NK-92 (cell line): ENCODE results near the gene SNX2.
"Not testable (repeated sequence)": the region's sequence is repeated elsewhere in the genome, so short reads cannot be mapped to it uniquely, and the experiment has no call there.

Experiments used
- DNase-seq: peaks from one replicate; lab custom pipeline; 2025; ENCODE audit not compliant: unreplicated experiment; lab: John Stamatoyannopoulos, UW

The SNX2 gene

GRCh38 chr5:122839731-122840130 is 64.9 kb downstream of the SNX2 start:
- DNase-seq: no peak

- DNase-seq: no peak
Observed at GRCh38 chr5:122842016-122842580, 67.2 kb downstream of the SNX2 start.

- no peak for DNase-seq
Observed at GRCh38 chr5:122844136-122844909, 69.4 kb downstream of the SNX2 start.

GRCh38 chr5:122844910-122845228 is 70.0 kb downstream of the SNX2 start:
- no peak for DNase-seq

- no peak for DNase-seq
Observed at GRCh38 chr5:122845229-122846050, 70.6 kb downstream of the SNX2 start, which contains the start of gene SNX24. Gene SNX24 (plus strand): TSS chr5:122845613. CDS start chr5:122845634, 21 bp downstream.

- no peak for DNase-seq
Observed at GRCh38 chr5:122846051-122846550, 71.2 kb downstream of the SNX2 start.

GRCh38 chr5:122847687-122848081 is 72.8 kb downstream of the SNX2 start:
- no peak for DNase-seq

- no peak for DNase-seq
Observed at GRCh38 chr5:122849771-122850170, 74.9 kb downstream of the SNX2 start.

- not testable (repeated sequence) for DNase-seq
Observed at GRCh38 chr5:122857538-122857937, 82.7 kb downstream of the SNX2 start.

GRCh38 chr5:122858451-122858850 is 83.6 kb downstream of the SNX2 start:
- DNase-seq: no peak

GRCh38 chr5:122863240-122863639 is 88.4 kb downstream of the SNX2 start:
- DNase-seq: no peak

GRCh38 chr5:122863721-122864120 is 88.8 kb downstream of the SNX2 start:
- no peak for DNase-seq

GRCh38 chr5:122864400-122864799 is 89.5 kb downstream of the SNX2 start:
- no peak for DNase-seq

- no peak for DNase-seq
Observed at GRCh38 chr5:122864842-122865241, 90.0 kb downstream of the SNX2 start.

GRCh38 chr5:122870219-122870856 is 95.5 kb downstream of the SNX2 start:
- no peak for DNase-seq

- DNase-seq: no peak
Observed at GRCh38 chr5:122871661-122872060, 96.8 kb downstream of the SNX2 start.

GRCh38 chr5:122874179-122874875 is 99.4 kb downstream of the SNX2 start:
- DNase-seq: no peak

GRCh38 chr5:122877518-122877917 is 102.6 kb downstream of the SNX2 start:
- DNase-seq: no peak

GRCh38 chr5:122879076-122879475 is 104.2 kb downstream of the SNX2 start:
- no peak for DNase-seq
